Fibroblast of mammary gland (primary cell): Measurements from ENCODE around the gene LIMCH1.
"Not testable (repeated sequence)": the region's sequence is repeated elsewhere in the genome, so short reads cannot be mapped to it uniquely, and the experiment has no call there.

ENCODE experiments used
- DNase-seq: peaks from one replicate; pipeline ENCODE4 v3.0.0-alpha.2; 2010; ENCODE audit warnings: low read depth
- H3K4me3 ChIP-seq: 2 replicates; pipeline ENCODE4 v1.5.1; 2011; ENCODE audit warnings: low read depth, mild to moderate bottlenecking, low read length, moderate library complexity; ENCODE audit not compliant: control insufficient read depth
- CTCF ChIP-seq: conservative IDR thresholded peaks from 2 replicates; pipeline ENCODE4 v1.5.1; 2011; ENCODE audit warnings: low read depth, low read length, inconsistent platforms; ENCODE audit not compliant: control insufficient read depth, insufficient read depth

Gene LIMCH1

GRCh38 chr4:41702770-41703169 lies 164.8 kb downstream of the LIMCH1 start:
- no peak for TF ChIP-seq CTCF
- no peak overlapping the region for H3K4me3 ChIP-seq
- no peak for DNase-seq

- no peak for DNase-seq
- no peak for TF ChIP-seq CTCF
- no peak overlapping the region for H3K4me3 ChIP-seq
Observed at GRCh38 chr4:41703785-41704184, 165.8 kb downstream of the LIMCH1 start.

- H3K4me3 ChIP-seq = no peak overlapping the region
- DNase-seq = peak; percentile 84
- no peak for TF ChIP-seq CTCF
Observed at GRCh38 chr4:41709844-41710481, 172.0 kb downstream of the LIMCH1 start.

GRCh38 chr4:41711654-41712053 lies 173.7 kb downstream of the LIMCH1 start:
- not testable (repeated sequence) for H3K4me3 ChIP-seq, DNase-seq

- no peak for TF ChIP-seq CTCF
- DNase-seq = no peak
- H3K4me3 ChIP-seq = no peak overlapping the region
Observed at GRCh38 chr4:41712425-41712824, 174.5 kb downstream of the LIMCH1 start.

- H3K4me3 ChIP-seq = no peak overlapping the region
- no peak for TF ChIP-seq CTCF
- no peak for DNase-seq
Observed at GRCh38 chr4:41713768-41714167, 175.8 kb downstream of the LIMCH1 start.

GRCh38 chr4:41714364-41715000 lies 176.5 kb downstream of the LIMCH1 start:
- DNase-seq = no peak
- no peak overlapping the region for H3K4me3 ChIP-seq
- no peak for TF ChIP-seq CTCF
